Measurements from ENCODE around the gene NOP53. TPM values are rescaled to one million over a fixed set of nuclear protein-coding genes. Genes with fewer than 3 reads are reported as not detected.
"Not testable (repeated sequence)": the region's sequence is repeated elsewhere in the genome, so short reads cannot be mapped to it uniquely, and the experiment has no call there.

Gene NOP53
- total and polyA plus RNA-seq, 2 donors, result 324 to 621 TPM

GRCh38 chr19:47778049-47778953 lies 33.0 kb downstream of the NOP53 start, which contains the start of gene SELENOW:
TSS of gene SELENOW (plus strand) at chr19:47778703. CDS start at chr19:47778786, 83 bp downstream.
- no peaks in the 10 kb centered on the region for H3K27me3 ChIP-seq (ENCODE audit: control insufficient read depth in 2 of 2, insufficient read depth in 1 of 2, low read length in 1 of 2)
- peaks cover 11 to 24% of the 10 kb centered on the region in 2 donors for H3K4me1 ChIP-seq (ENCODE audit: control insufficient read depth in 2 of 2, insufficient read depth in 2 of 2, low read length in 2 of 2)
- peak within 1 kb of the TSS; percentile 91 to 96 for H3K4me3 ChIP-seq (ENCODE audit: low read length in 2 of 2)
- WGBS, result under 1% methylated on average over 65 of the region's 65 CpGs
- H3K27ac ChIP-seq (ENCODE audit: low read depth in 1 of 2, low read length in 1 of 2), result peak within 1 kb of the TSS; percentile 86 to 93
- peaks cover 0 to 7% of the 10 kb centered on the region in 2 donors for H3K9me3 ChIP-seq (ENCODE audit: control insufficient read depth in 2 of 2, insufficient read depth in 1 of 2, low read length in 1 of 2)
- peaks cover 12 to 14% of the 10 kb centered on the region in 2 donors for H3K36me3 ChIP-seq (ENCODE audit: control insufficient read depth in 2 of 2, insufficient read depth in 2 of 2, low read length in 1 of 2)
- DNase-seq (ENCODE audit: low read depth in 6 of 9, low spot score in 9 of 9), result peak in 8 of 9 donors; percentile 47 to 86 (median 69)

DNA sequence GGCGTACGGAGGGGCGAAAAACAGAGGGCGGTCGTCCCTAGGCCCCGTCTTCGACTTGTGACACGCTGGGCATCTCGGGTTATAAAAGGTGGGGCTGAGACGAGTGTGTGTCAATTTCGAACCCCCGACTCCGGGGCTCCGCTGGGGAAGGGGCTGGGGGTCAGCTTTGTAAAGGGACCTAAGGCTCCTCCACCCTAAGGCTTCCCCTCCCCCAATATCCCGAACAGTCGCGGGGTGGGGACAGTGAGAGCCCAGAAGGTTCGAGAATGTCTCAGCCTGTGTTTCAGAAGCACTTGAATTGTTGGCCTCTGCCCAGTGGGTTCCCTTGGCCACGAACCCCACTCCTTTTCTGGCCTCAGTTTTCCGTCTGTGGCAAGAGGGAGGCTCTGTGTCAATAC lies 33.6 kb downstream of the NOP53 start:
- Histone ChIP-seq H3K9me3 (ENCODE audit: control insufficient read depth in 2 of 2, insufficient read depth in 1 of 2, low read length in 1 of 2) (peaks cover 0 to 7% of the 10 kb centered on the region in 2 donors), H3K4me1 (ENCODE audit: control insufficient read depth in 2 of 2, insufficient read depth in 2 of 2, low read length in 2 of 2) (peaks cover 11 to 24% of the 10 kb centered on the region in 2 donors), H3K36me3 (ENCODE audit: control insufficient read depth in 2 of 2, insufficient read depth in 2 of 2, low read length in 1 of 2) (peaks cover 17% of the 10 kb centered on the region in 2 donors), H3K27ac (ENCODE audit: low read depth in 1 of 2, low read length in 1 of 2) (peak overlapping the region; percentile 86 to 93), H3K27me3 (ENCODE audit: control insufficient read depth in 2 of 2, insufficient read depth in 1 of 2, low read length in 1 of 2) (no peaks in the 10 kb centered on the region), H3K4me3 (ENCODE audit: low read length in 2 of 2) (peak overlapping the region; percentile 91 to 96)
- 2% methylated on average over 20 of the region's 20 CpGs for WGBS
- peak in 3 of 9 donors; percentile 12 to 39 (median 35) for DNase-seq (ENCODE audit: low read depth in 6 of 9, low spot score in 9 of 9)

GRCh38 chr19:47779524-47780214 lies 34.3 kb downstream of the NOP53 start:
- Histone ChIP-seq H3K4me1 (ENCODE audit: control insufficient read depth in 2 of 2, insufficient read depth in 2 of 2, low read length in 2 of 2) (peaks cover 11 to 24% of the 10 kb centered on the region in 2 donors), H3K9me3 (ENCODE audit: control insufficient read depth in 2 of 2, insufficient read depth in 1 of 2, low read length in 1 of 2) (peaks cover 0 to 7% of the 10 kb centered on the region in 2 donors), H3K27ac (ENCODE audit: low read depth in 1 of 2, low read length in 1 of 2) (no peak overlapping the region), H3K36me3 (ENCODE audit: control insufficient read depth in 2 of 2, insufficient read depth in 2 of 2, low read length in 1 of 2) (peaks cover 21 to 23% of the 10 kb centered on the region in 2 donors), H3K4me3 (ENCODE audit: low read length in 2 of 2) (peak overlapping the region; percentile 91 to 96), H3K27me3 (ENCODE audit: control insufficient read depth in 2 of 2, insufficient read depth in 1 of 2, low read length in 1 of 2) (no peaks in the 10 kb centered on the region)
- no peak for DNase-seq (ENCODE audit: low read depth in 6 of 9, low spot score in 9 of 9)
- 94% methylated on average over 24 of the region's 24 CpGs for WGBS

GRCh38 chr19:47780215-47780551 lies 34.8 kb downstream of the NOP53 start:
- Histone ChIP-seq H3K4me1 (ENCODE audit: control insufficient read depth in 2 of 2, insufficient read depth in 2 of 2, low read length in 2 of 2) (peaks cover 11 to 24% of the 10 kb centered on the region in 2 donors), H3K9me3 (ENCODE audit: control insufficient read depth in 2 of 2, insufficient read depth in 1 of 2, low read length in 1 of 2) (peaks cover 0 to 7% of the 10 kb centered on the region in 2 donors), H3K36me3 (ENCODE audit: control insufficient read depth in 2 of 2, insufficient read depth in 2 of 2, low read length in 1 of 2) (peaks cover 21 to 24% of the 10 kb centered on the region in 2 donors), H3K27me3 (ENCODE audit: control insufficient read depth in 2 of 2, insufficient read depth in 1 of 2, low read length in 1 of 2) (no peaks in the 10 kb centered on the region), H3K27ac (ENCODE audit: low read depth in 1 of 2, low read length in 1 of 2) (no peak overlapping the region), H3K4me3 (ENCODE audit: low read length in 2 of 2) (no peak overlapping the region)
- no peak for DNase-seq (ENCODE audit: low read depth in 6 of 9, low spot score in 9 of 9)
- WGBS, result 95% methylated on average over 9 of the region's 9 CpGs

DNA sequence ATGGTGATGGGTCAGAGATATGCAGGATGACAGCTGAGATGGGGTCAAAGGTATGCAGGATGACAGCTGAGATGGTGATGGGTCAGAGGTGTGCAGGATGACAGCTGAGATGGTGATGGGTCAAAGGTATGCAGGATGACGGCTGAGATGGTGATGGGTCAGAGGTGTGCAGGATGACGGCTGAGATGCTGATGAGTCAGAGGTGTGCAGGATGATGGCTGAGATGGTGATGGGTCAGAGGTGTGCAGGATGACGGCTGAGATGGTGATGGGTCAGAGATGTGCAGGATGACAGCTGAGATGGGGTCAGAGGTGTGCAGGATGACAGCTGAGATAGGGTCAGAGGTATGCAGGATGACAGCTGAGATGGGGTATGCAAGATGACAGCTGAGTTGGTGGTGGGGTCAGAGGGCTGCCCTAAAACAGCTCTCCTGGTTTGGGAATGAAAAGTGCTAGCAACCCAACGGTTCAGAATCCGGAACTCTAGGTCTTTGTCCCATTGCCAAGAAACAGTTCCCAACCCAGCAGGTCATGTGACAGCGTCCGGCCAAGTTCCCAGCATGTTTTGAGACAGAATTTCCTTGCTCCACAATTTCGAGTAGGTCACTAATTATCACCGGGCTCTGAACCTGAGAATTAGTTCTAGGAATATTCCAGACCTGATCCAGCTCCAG lies 36.4 kb downstream of the NOP53 start:
- Histone ChIP-seq H3K4me1 (ENCODE audit: control insufficient read depth in 2 of 2, insufficient read depth in 2 of 2, low read length in 2 of 2) (peaks cover 11 to 24% of the 10 kb centered on the region in 2 donors), H3K27ac (ENCODE audit: low read depth in 1 of 2, low read length in 1 of 2) (no peak overlapping the region), H3K4me3 (ENCODE audit: low read length in 2 of 2) (no peak overlapping the region), H3K36me3 (ENCODE audit: control insufficient read depth in 2 of 2, insufficient read depth in 2 of 2, low read length in 1 of 2) (peaks cover 26% of the 10 kb centered on the region in 2 donors), H3K27me3 (ENCODE audit: control insufficient read depth in 2 of 2, insufficient read depth in 1 of 2, low read length in 1 of 2) (no peaks in the 10 kb centered on the region), H3K9me3 (ENCODE audit: control insufficient read depth in 2 of 2, insufficient read depth in 1 of 2, low read length in 1 of 2) (peaks cover 0 to 7% of the 10 kb centered on the region in 2 donors)
- no peak for DNase-seq (ENCODE audit: low read depth in 6 of 9, low spot score in 9 of 9)
- 95% methylated on average over 9 of the region's 9 CpGs for WGBS

- Histone ChIP-seq H3K27ac (ENCODE audit: low read depth in 1 of 2, low read length in 1 of 2) (no peak overlapping the region), H3K27me3 (ENCODE audit: control insufficient read depth in 2 of 2, insufficient read depth in 1 of 2, low read length in 1 of 2) (no peaks in the 10 kb centered on the region), H3K4me3 (ENCODE audit: low read length in 2 of 2) (no peak overlapping the region), H3K36me3 (ENCODE audit: control insufficient read depth in 2 of 2, insufficient read depth in 2 of 2, low read length in 1 of 2) (peaks cover 17 to 18% of the 10 kb centered on the region in 2 donors), H3K9me3 (ENCODE audit: control insufficient read depth in 2 of 2, insufficient read depth in 1 of 2, low read length in 1 of 2) (no peaks in the 10 kb centered on the region), H3K4me1 (ENCODE audit: control insufficient read depth in 2 of 2, insufficient read depth in 2 of 2, low read length in 2 of 2) (no peaks in the 10 kb centered on the region)
- no peak for DNase-seq (ENCODE audit: low read depth in 6 of 9, low spot score in 9 of 9)
- WGBS, result 96% methylated on average over 7 of the region's 7 CpGs
These were observed 41.2 kb downstream of the NOP53 start for GRCh38 chr19:47786566-47786965.

DNA sequence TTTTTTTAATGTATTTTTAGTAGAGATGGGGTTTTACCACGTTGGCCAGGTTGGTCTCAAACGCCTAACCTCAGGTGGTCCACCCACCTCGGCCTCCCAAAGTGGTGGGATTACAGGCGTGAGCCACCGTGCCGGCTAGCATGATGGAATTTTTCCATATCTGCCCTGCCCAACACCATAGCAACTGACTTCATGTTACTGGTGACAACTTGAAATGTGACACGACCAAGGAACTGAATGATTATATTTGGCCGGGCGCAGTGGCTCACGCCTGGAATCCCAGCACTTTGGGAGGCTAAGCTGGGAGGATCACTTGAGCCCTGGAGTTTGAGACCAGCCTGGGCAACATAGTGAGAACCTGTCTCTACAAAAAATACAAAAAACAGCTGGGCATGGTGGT lies 42.0 kb downstream of the NOP53 start:
- H3K27ac ChIP-seq (ENCODE audit: low read depth in 1 of 2, low read length in 1 of 2); H3K27me3 ChIP-seq (ENCODE audit: control insufficient read depth in 2 of 2, insufficient read depth in 1 of 2, low read length in 1 of 2); H3K9me3 ChIP-seq (ENCODE audit: control insufficient read depth in 2 of 2, insufficient read depth in 1 of 2, low read length in 1 of 2); H3K4me3 ChIP-seq (ENCODE audit: low read length in 2 of 2); H3K4me1 ChIP-seq (ENCODE audit: control insufficient read depth in 2 of 2, insufficient read depth in 2 of 2, low read length in 2 of 2); DNase-seq (ENCODE audit: low read depth in 6 of 9, low spot score in 9 of 9): not testable (repeated sequence)
- WGBS, result 93% methylated on average over 10 of the region's 10 CpGs
- peaks cover 14 to 15% of the 10 kb centered on the region in 2 donors for H3K36me3 ChIP-seq (ENCODE audit: control insufficient read depth in 2 of 2, insufficient read depth in 2 of 2, low read length in 1 of 2)

DNA sequence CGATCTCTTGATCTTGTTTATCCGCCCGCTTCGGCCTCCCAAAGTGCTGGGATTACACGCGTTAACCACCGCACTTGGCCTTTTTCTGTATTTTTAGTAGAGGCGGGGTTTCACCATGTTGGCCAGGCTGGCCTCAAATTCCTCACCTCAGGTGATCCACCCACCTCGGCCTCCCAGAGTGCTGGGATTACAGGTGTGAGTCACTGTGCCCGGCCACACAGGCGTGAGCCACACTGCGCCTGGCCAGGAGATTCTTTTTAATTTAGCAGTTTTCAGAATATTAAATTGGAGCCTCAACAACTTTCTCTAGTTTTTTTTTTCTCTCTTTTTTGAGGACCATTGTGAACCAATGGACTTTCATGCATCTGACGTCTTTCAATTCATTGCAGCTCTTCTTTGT lies 44.5 kb downstream of the NOP53 start:
- WGBS, result 93% methylated on average over 13 of the region's 13 CpGs
- not testable (repeated sequence) for DNase-seq (ENCODE audit: low read depth in 6 of 9, low spot score in 9 of 9); H3K27ac ChIP-seq (ENCODE audit: low read depth in 1 of 2, low read length in 1 of 2); H3K4me3 ChIP-seq (ENCODE audit: low read length in 2 of 2); H3K4me1 ChIP-seq (ENCODE audit: control insufficient read depth in 2 of 2, insufficient read depth in 2 of 2, low read length in 2 of 2); H3K36me3 ChIP-seq (ENCODE audit: control insufficient read depth in 2 of 2, insufficient read depth in 2 of 2, low read length in 1 of 2); H3K9me3 ChIP-seq (ENCODE audit: control insufficient read depth in 2 of 2, insufficient read depth in 1 of 2, low read length in 1 of 2); H3K27me3 ChIP-seq (ENCODE audit: control insufficient read depth in 2 of 2, insufficient read depth in 1 of 2, low read length in 1 of 2)
